ENCODE measurements around the gene PGK1.

GRCh38 chrX:78165425-78165824, 61.4 kb downstream of the PGK1 start:
- TF ChIP-seq CTCF (IDR thresholded peaks at IDR 0.05) (no peak), POLR2AphosphoS5 (IDR thresholded peaks at IDR 0.05) (no peak)

Measured in sigmoid colon (tissue), 4 donors.